HCT116 (cell line): ENCODE results near the gene CPTP.

Experiments used
- CTCF ChIP-seq, 3 experiments: fragments of 200-600 bp in 1 of 3; sonication (generic) in 1 of 3; IDR thresholded peaks in 2 of 3; conservative IDR thresholded peaks in 1 of 3; 2 replicates each; pipeline ENCODE4 v1.5.1; 2012 to 2017; ENCODE audit warnings: low read depth in 2 of 3, low read length in 2 of 3, antibody characterized with exemption in 1 of 3, borderline replicate concordance in 1 of 3, control low read depth in 1 of 3, mild to moderate bottlenecking in 1 of 3, mixed read lengths in 1 of 3, mixed run types in 1 of 3, moderate library complexity in 1 of 3; ENCODE audit not compliant: insufficient read depth in 1 of 3
- EZH2phosphoT487 ChIP-seq: fragments of 200-600 bp; IDR thresholded peaks from 2 replicates; pipeline ENCODE4 v1.6.1; 2018; ENCODE audit warnings: antibody characterized with exemption, borderline replicate concordance
- POLR2A ChIP-seq: IDR thresholded peaks from 2 replicates; pipeline ENCODE4 v1.7.0; 2011; ENCODE audit warnings: borderline replicate concordance; ENCODE audit not compliant: insufficient read depth, insufficient read length; ENCODE audit errors: extremely low read depth
- POLR2AphosphoS5 ChIP-seq: IDR thresholded peaks from 2 replicates; pipeline ENCODE4 v1.6.1; 2011; ENCODE audit warnings: mild to moderate bottlenecking, low read depth, low read length, moderate library complexity
- SIN3A ChIP-seq: IDR thresholded peaks from 2 replicates; pipeline ENCODE4 v1.6.1; 2012; ENCODE audit warnings: low read depth

GRCh38 chr1:1359308-1359663 is 34.7 kb downstream of the CPTP start:
- TF ChIP-seq CTCF (IDR thresholded peaks at IDR 0.05 in 2 of 3, conservative IDR thresholded peaks at IDR 0.05 in 1 of 3; ENCODE audit: borderline replicate concordance in 1 of 3, insufficient read depth in 1 of 3, low read depth in 2 of 3, low read length in 2 of 3) (no peak), POLR2A (no peak), POLR2AphosphoS5 (no peak), SIN3A (no peak), EZH2phosphoT487 (no peak)
